GM12892 (cell line): ENCODE data around the gene NR2F2.

Experiments
- POLR2A ChIP-seq: IDR thresholded peaks from 2 replicates; pipeline ENCODE4 v1.6.1; 2011; ENCODE audit warnings: low read depth, low read length, control low read depth
- TAF1 ChIP-seq: IDR thresholded peaks from 2 replicates; pipeline ENCODE4 v1.6.1; 2011; ENCODE audit warnings: low read depth, mild to moderate bottlenecking, control low read depth, low read length, borderline replicate concordance

- TF ChIP-seq POLR2A (no peak), TAF1 (no peak)
Observed at GRCh38 chr15:96297783-96298182, 32.7 kb upstream of the NR2F2 start.
